Measurements from ENCODE around the gene ATP6V0A1. TPM values are rescaled to one million over a fixed set of nuclear protein-coding genes. Genes with fewer than 3 reads are reported as not detected.

The ATP6V0A1 gene
- total RNA-seq, 1 experiment from 2014 or later = 82.8 TPM

- ChIA-PET POLR2A (no interaction called here), CTCF (interaction anchor here (0.7 to 1.6 kb wide), 13 partner anchors 11 to 234 kb away, joined by 3 to 16 read pairs (median 5); partner anchors contain the start of genes GHDC and STAT3)
- Histone ChIP-seq H3K4me3 (ENCODE audit: low read depth, low read length) (no peak overlapping the region), H3K36me3 (ENCODE audit: control insufficient read depth, insufficient read depth, low read length) (no peaks in the 10 kb centered on the region), H3K27me3 (replicated peaks; ENCODE audit: control insufficient read depth, insufficient read depth, low read length) (no peaks in the 10 kb centered on the region), H3K4me1 (peaks cover 38% of the 10 kb centered on the region), H3K9me3 (no peaks in the 10 kb centered on the region)
- Mint-ChIP-seq H3K9me3 (ENCODE audit: unreplicated experiment) (no peaks in the 10 kb centered on the region), H3K4me3 (ENCODE audit: unreplicated experiment) (no peak overlapping the region), H3K27ac (ENCODE audit: unreplicated experiment) (peak overlapping the region; percentile 72), H3K27me3 (ENCODE audit: insufficient read depth, unreplicated experiment) (no peaks in the 10 kb centered on the region), H3K36me3 (ENCODE audit: insufficient read depth, unreplicated experiment) (peaks cover 4% of the 10 kb centered on the region), H3K4me1 (ENCODE audit: low read depth, unreplicated experiment) (peaks cover 34% of the 10 kb centered on the region)
- DNase-seq = peak; percentile 75 to 82
- BruUV-seq (replicated peaks) = no TSS peak
- TF ChIP-seq, protein P1, sequence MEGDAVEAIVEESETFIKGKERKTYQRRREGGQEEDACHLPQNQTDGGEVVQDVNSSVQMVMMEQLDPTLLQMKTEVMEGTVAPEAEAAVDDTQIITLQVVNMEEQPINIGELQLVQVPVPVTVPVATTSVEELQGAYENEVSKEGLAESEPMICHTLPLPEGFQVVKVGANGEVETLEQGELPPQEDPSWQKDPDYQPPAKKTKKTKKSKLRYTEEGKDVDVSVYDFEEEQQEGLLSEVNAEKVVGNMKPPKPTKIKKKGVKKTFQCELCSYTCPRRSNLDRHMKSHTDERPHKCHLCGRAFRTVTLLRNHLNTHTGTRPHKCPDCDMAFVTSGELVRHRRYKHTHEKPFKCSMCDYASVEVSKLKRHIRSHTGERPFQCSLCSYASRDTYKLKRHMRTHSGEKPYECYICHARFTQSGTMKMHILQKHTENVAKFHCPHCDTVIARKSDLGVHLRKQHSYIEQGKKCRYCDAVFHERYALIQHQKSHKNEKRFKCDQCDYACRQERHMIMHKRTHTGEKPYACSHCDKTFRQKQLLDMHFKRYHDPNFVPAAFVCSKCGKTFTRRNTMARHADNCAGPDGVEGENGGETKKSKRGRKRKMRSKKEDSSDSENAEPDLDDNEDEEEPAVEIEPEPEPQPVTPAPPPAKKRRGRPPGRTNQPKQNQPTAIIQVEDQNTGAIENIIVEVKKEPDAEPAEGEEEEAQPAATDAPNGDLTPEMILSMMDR (IDR thresholded peaks at IDR 0.05; ENCODE audit: insufficient read depth in 1 of 2, low read depth in 1 of 2, low read length in 1 of 2, severe bottlenecking in 1 of 2, unreplicated experiment in 1 of 2) = peak; percentile 78
- intact Hi-C loops (cut with micrococcal nuclease; ENCODE audit: unreplicated experiment) = loop anchor here (1.0 kb wide), 1 partner anchor 89 kb away; no protein-coding TSS in a partner anchor
These were observed 30.3 kb upstream of the ATP6V0A1 start for GRCh38 chr17:42428141-42428944.

- Mint-ChIP-seq H3K4me1 (ENCODE audit: low read depth, unreplicated experiment) (peaks cover 34% of the 10 kb centered on the region), H3K36me3 (ENCODE audit: insufficient read depth, unreplicated experiment) (peaks cover 4% of the 10 kb centered on the region), H3K27ac (ENCODE audit: unreplicated experiment) (no peak overlapping the region), H3K27me3 (ENCODE audit: insufficient read depth, unreplicated experiment) (no peaks in the 10 kb centered on the region), H3K9me3 (ENCODE audit: unreplicated experiment) (no peaks in the 10 kb centered on the region), H3K4me3 (ENCODE audit: unreplicated experiment) (no peak overlapping the region)
- Histone ChIP-seq H3K36me3 (ENCODE audit: control insufficient read depth, insufficient read depth, low read length) (no peaks in the 10 kb centered on the region), H3K9me3 (no peaks in the 10 kb centered on the region), H3K4me1 (peaks cover 29% of the 10 kb centered on the region), H3K4me3 (ENCODE audit: low read depth, low read length) (no peak overlapping the region), H3K27me3 (replicated peaks; ENCODE audit: control insufficient read depth, insufficient read depth, low read length) (no peaks in the 10 kb centered on the region)
- BruUV-seq (replicated peaks) = no TSS peak
- TF ChIP-seq, protein P1 (IDR thresholded peaks at IDR 0.05; ENCODE audit: insufficient read depth in 1 of 2, low read depth in 1 of 2, low read length in 1 of 2, severe bottlenecking in 1 of 2, unreplicated experiment in 1 of 2) = no peak
- intact Hi-C loops (cut with micrococcal nuclease; ENCODE audit: unreplicated experiment) = loop anchor here (5.0 kb wide), 1 partner anchor 37 kb away; no protein-coding TSS in a partner anchor
- DNase-seq = no peak
- CTCF ChIA-PET = interaction anchor here (0.7 to 2.8 kb wide), 2 partner anchors 64 to 88 kb away, joined by 3 to 11 read pairs; no protein-coding TSS in a partner anchor
- POLR2A ChIA-PET = no interaction called here
These were observed 28.8 kb upstream of the ATP6V0A1 start for GRCh38 chr17:42429726-42430447.

- Histone ChIP-seq H3K36me3 (ENCODE audit: control insufficient read depth, insufficient read depth, low read length) (no peaks in the 10 kb centered on the region), H3K4me1 (peaks cover 29% of the 10 kb centered on the region), H3K9me3 (no peaks in the 10 kb centered on the region), H3K27me3 (replicated peaks; ENCODE audit: control insufficient read depth, insufficient read depth, low read length) (no peaks in the 10 kb centered on the region), H3K4me3 (ENCODE audit: low read depth, low read length) (no peak overlapping the region)
- no peaks in the 10 kb centered on the region for H3K27me3 Mint-ChIP-seq (ENCODE audit: insufficient read depth, unreplicated experiment)
- H3K27ac Mint-ChIP-seq (ENCODE audit: unreplicated experiment) = peak overlapping the region; percentile 65
- POLR2A ChIA-PET = interaction anchor here (0.7 to 1.2 kb wide), 2 partner anchors 9 kb away, joined by 3 to 10 read pairs; partner anchors contain the start of gene CAVIN1
- peak in 1 of 2 experiments; percentile 63 for DNase-seq
- TF ChIP-seq, protein P1 (IDR thresholded peaks at IDR 0.05; ENCODE audit: insufficient read depth in 1 of 2, low read depth in 1 of 2, low read length in 1 of 2, severe bottlenecking in 1 of 2, unreplicated experiment in 1 of 2) = no peak
- BruUV-seq (replicated peaks) = no TSS peak
- intact Hi-C loops (cut with micrococcal nuclease; ENCODE audit: unreplicated experiment) = loop anchor here (5.0 kb wide), 1 partner anchor 36 kb away; no protein-coding TSS in a partner anchor
- H3K36me3 Mint-ChIP-seq (ENCODE audit: insufficient read depth, unreplicated experiment) = peaks cover 4% of the 10 kb centered on the region
- CTCF ChIA-PET = interaction anchor here (0.6 to 2.8 kb wide), 6 partner anchors 9 to 86 kb away, joined by 3 to 11 read pairs (median 4); partner anchors contain the start of gene CAVIN1
- H3K4me3 Mint-ChIP-seq (ENCODE audit: unreplicated experiment) = peak overlapping the region; percentile 10
- H3K9me3 Mint-ChIP-seq (ENCODE audit: unreplicated experiment) = no peaks in the 10 kb centered on the region
- peaks cover 34% of the 10 kb centered on the region for H3K4me1 Mint-ChIP-seq (ENCODE audit: low read depth, unreplicated experiment)
These were observed 26.9 kb upstream of the ATP6V0A1 start for GRCh38 chr17:42431758-42432161.
